CD14-positive monocyte (primary cell): ENCODE measurements around the gene NTM. TPM values are rescaled to one million over a fixed set of nuclear protein-coding genes. Genes with fewer than 3 reads are reported as not detected.
A peak's percentile ranks its signal among the peaks of the same experiment; 100 is the strongest.

Experiments
- DNase-seq, 3 donors: peaks; one replicate each; pipeline ENCODE4 v3.0.0-alpha.2; 2011 to 2022
- H2AFZ ChIP-seq: 2 replicates; pipeline ENCODE4 v1.6.0; 2012; ENCODE audit warnings: mild to moderate bottlenecking, low read depth, low read length, inconsistent platforms; ENCODE audit not compliant: insufficient read depth, poor library complexity, severe bottlenecking
- H3K27ac ChIP-seq, 2 donors: 1 replicate in 1 of 2; 2 replicates in 1 of 2; pipeline ENCODE4 v1.5.1; 2012 to 2013; ENCODE audit warnings: low read length in 2 of 2, control low read depth in 1 of 2, inconsistent platforms in 1 of 2, low read depth in 1 of 2, mild to moderate bottlenecking in 1 of 2
- H3K27me3 ChIP-seq, 2 donors: one replicate each; pipeline versions ENCODE4 v1.6.0 to v1.6.1; 2011 to 2013; ENCODE audit warnings: low read length in 2 of 2; ENCODE audit not compliant: control insufficient read depth in 2 of 2, insufficient read depth in 2 of 2
- H3K36me3 ChIP-seq, 2 donors: replicated peaks in 1 of 2; 1 replicate in 1 of 2; 2 replicates in 1 of 2; pipeline versions ENCODE4 v1.5.1 to v1.6.1; 2012 to 2013; ENCODE audit warnings: low read length in 2 of 2, control low read depth in 1 of 2, inconsistent platforms in 1 of 2, mild to moderate bottlenecking in 1 of 2; ENCODE audit not compliant: insufficient read depth in 2 of 2, control insufficient read depth in 1 of 2
- H3K4me1 ChIP-seq, 2 donors: 1 replicate in 1 of 2; 2 replicates in 1 of 2; pipeline versions ENCODE4 v1.5.1 to v1.6.1; 2012 to 2013; ENCODE audit warnings: low read length in 2 of 2, control low read depth in 1 of 2, inconsistent platforms in 1 of 2, mild to moderate bottlenecking in 1 of 2, moderate library complexity in 1 of 2; ENCODE audit not compliant: insufficient read depth in 2 of 2, control insufficient read depth in 1 of 2
- H3K4me2 ChIP-seq: replicated peaks from 2 replicates; pipeline ENCODE3; 2012; ENCODE audit warnings: low read length, moderate library complexity, mild to moderate bottlenecking; ENCODE audit not compliant: poor library complexity, severe bottlenecking; ENCODE audit errors: extremely low read depth
- H3K4me3 ChIP-seq, 3 experiments: fragments of 200-600 bp in 1 of 3; sonication (generic) in 1 of 3; replicated peaks in 1 of 3; 1 replicate in 2 of 3; 2 replicates in 1 of 3; pipeline ENCODE4 v1.5.1; 2011 to 2013; ENCODE audit warnings: low read length in 3 of 3, mild to moderate bottlenecking in 3 of 3, control low read depth in 2 of 3, low read depth in 2 of 3, inconsistent platforms in 1 of 3, moderate library complexity in 1 of 3
- H3K79me2 ChIP-seq: 2 replicates; pipeline ENCODE4 v1.6.0; 2012; ENCODE audit warnings: mild to moderate bottlenecking, control low read depth, inconsistent platforms, low read length, moderate library complexity; ENCODE audit not compliant: insufficient read depth
- H3K9ac ChIP-seq: 2 replicates; pipeline ENCODE4 v1.6.0; 2017; ENCODE audit warnings: low read length, mild to moderate bottlenecking; ENCODE audit not compliant: insufficient read depth, poor library complexity, severe bottlenecking
- H3K9me3 ChIP-seq, 2 donors: replicated peaks in 1 of 2; 1 replicate in 1 of 2; 2 replicates in 1 of 2; pipeline versions ENCODE4 v1.5.1 to v1.6.1; 2012 to 2013; ENCODE audit warnings: low read length in 2 of 2, control low read depth in 1 of 2; ENCODE audit not compliant: control insufficient read depth in 1 of 2, insufficient read depth in 1 of 2
- H4K20me1 ChIP-seq: 2 replicates; pipeline ENCODE4 v1.6.0; 2012; ENCODE audit warnings: mild to moderate bottlenecking, low read length, control low read depth, moderate library complexity; ENCODE audit not compliant: insufficient read depth
- H3K27ac Mint-ChIP-seq, 7 donors: one replicate each; pipeline ENCODE4 v1.8.0; 2020; ENCODE audit warnings: mild to moderate bottlenecking in 7 of 7, mixed read lengths in 7 of 7, moderate library complexity in 6 of 7, inconsistent platforms in 2 of 7
- H3K27me3 Mint-ChIP-seq, 3 donors: one replicate each; pipeline ENCODE4 v1.8.0; 2021 to 2022; ENCODE audit warnings: low read depth in 3 of 3, mild to moderate bottlenecking in 3 of 3, mixed read lengths in 3 of 3, moderate library complexity in 3 of 3, inconsistent platforms in 1 of 3
- H3K36me3 Mint-ChIP-seq, 2 donors: one replicate each; pipeline ENCODE4 v1.8.0; 2020; ENCODE audit warnings: mixed read lengths in 2 of 2, inconsistent platforms in 1 of 2, mild to moderate bottlenecking in 1 of 2
- H3K4me1 Mint-ChIP-seq: one replicate; pipeline ENCODE4 v1.8.0; 2020; ENCODE audit warnings: mild to moderate bottlenecking, mixed read lengths
- H3K4me3 Mint-ChIP-seq, 2 donors: one replicate each; pipeline ENCODE4 v1.8.0; 2020; ENCODE audit warnings: mild to moderate bottlenecking in 2 of 2, mixed read lengths in 2 of 2, moderate library complexity in 1 of 2
- H3K9me3 Mint-ChIP-seq, 7 donors: one replicate each; pipeline ENCODE4 v1.8.0; 2020 to 2022; ENCODE audit warnings: mixed read lengths in 7 of 7, mild to moderate bottlenecking in 6 of 7, moderate library complexity in 6 of 7, inconsistent platforms in 2 of 7
- WGBS: methylation state at CpG from one replicate; pipeline ENCODE4 v1.1.5; 2013; ENCODE audit warnings: missing lambda C conversion rate; ENCODE audit not compliant: insufficient coverage; 5-methylcytosine and 5-hydroxymethylcytosine counted together
- intact Hi-C, 2 donors: fragments of 100-400 bp; cut with micrococcal nuclease; formaldehyde crosslinking; loops; one replicate each; pipeline versions ENCODE4 v1.15.0 to v1.15.1; 2023
- polyA plus RNA-seq, 3 donors: library from polyadenylated mRNA; depleted of rRNA in 1 of 3; unstranded in 2 of 3; stranded (reverse) in 1 of 3; fragments of 300-500 nt in 2 of 3; fragments of >200 nt in 1 of 3; fragmentation: Illumina TruSeq in 2 of 3; gene quantifications; 1 replicate in 2 of 3; 2 replicates in 1 of 3; pipeline ENCODE4 v1.2.3, GENCODE V29; 2012 to 2021
- TF ChIP-seq, protein P1 (sequence below): fragments of 200-600 bp; IDR thresholded peaks from one replicate; pipeline ENCODE4 v1.8.0; 2022; ENCODE audit warnings: antibody characterized with exemption, mild to moderate bottlenecking

Gene NTM
- polyA plus RNA-seq, 3 donors = not detected

DNA sequence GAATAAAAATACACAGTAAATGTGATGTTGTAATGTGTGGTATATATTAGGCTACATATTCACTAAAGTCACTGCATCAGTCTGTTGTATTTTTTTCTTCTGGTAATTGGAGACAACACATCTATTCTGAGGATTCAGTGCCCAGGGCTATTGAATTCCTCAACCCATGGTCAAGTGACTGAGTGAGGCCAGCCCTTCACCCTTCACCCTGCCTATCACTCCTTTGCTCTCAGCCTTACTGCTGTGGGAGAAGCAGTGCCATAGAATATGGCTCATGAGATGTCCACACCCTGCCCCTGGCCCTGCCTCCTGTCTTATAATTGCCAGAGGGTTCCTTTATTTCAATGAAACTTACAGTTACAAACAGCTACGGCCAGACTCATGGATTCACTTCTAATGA is 295.6 kb downstream of the NTM start:
- Histone ChIP-seq H3K4me1 (peaks cover 7 to 11% of the 10 kb centered on the region in 2 donors), H3K9me3 (no peaks in the 10 kb centered on the region), H3K79me2 (no peaks in the 10 kb centered on the region), H3K4me3 (no peak overlapping the region), H3K4me2 (no peak overlapping the region), H4K20me1 (no peaks in the 10 kb centered on the region), H3K9ac (no peak overlapping the region), H3K27ac (no peak overlapping the region), H3K36me3 (no peaks in the 10 kb centered on the region), H2AFZ (no peak overlapping the region), H3K27me3 (no peaks in the 10 kb centered on the region)
- peaks cover 2 to 11% (median 9%) of the 10 kb centered on the region in 3 donors for H3K27me3 Mint-ChIP-seq
- H3K27ac Mint-ChIP-seq = peak overlapping the region in 1 of 7 donors; percentile 83
- H3K4me1 Mint-ChIP-seq = peaks cover 13% of the 10 kb centered on the region
- DNase-seq = no peak
- intact Hi-C loops = no loop called here
- WGBS = 100% methylated on average over 1 of the region's 1 CpG
- H3K4me3 Mint-ChIP-seq = no peak overlapping the region
- peaks cover 0 to 1% (median 0%) of the 10 kb centered on the region in 7 donors for H3K9me3 Mint-ChIP-seq
- TF ChIP-seq, protein P1, sequence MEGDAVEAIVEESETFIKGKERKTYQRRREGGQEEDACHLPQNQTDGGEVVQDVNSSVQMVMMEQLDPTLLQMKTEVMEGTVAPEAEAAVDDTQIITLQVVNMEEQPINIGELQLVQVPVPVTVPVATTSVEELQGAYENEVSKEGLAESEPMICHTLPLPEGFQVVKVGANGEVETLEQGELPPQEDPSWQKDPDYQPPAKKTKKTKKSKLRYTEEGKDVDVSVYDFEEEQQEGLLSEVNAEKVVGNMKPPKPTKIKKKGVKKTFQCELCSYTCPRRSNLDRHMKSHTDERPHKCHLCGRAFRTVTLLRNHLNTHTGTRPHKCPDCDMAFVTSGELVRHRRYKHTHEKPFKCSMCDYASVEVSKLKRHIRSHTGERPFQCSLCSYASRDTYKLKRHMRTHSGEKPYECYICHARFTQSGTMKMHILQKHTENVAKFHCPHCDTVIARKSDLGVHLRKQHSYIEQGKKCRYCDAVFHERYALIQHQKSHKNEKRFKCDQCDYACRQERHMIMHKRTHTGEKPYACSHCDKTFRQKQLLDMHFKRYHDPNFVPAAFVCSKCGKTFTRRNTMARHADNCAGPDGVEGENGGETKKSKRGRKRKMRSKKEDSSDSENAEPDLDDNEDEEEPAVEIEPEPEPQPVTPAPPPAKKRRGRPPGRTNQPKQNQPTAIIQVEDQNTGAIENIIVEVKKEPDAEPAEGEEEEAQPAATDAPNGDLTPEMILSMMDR = no peak
- H3K36me3 Mint-ChIP-seq = no peaks in the 10 kb centered on the region

DNA sequence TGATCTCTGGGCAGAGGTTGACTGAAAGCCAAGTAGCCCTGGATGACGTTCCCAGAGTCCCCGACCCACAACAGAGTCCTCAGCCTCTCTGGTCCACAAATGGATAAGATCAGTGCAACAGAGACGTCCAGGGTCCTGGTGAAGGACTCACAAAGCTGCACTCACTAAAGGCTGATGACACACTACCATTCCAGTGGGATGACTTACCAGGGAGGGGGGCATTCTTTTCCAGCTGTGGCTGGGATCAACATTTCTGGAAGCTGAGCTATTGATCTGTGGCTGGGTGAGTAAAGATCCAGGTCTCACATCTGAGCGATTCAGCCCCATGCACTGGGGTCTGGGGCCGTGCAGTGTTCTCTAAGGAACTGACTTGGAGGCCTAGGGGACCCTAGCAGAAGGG is 296.2 kb downstream of the NTM start:
- peaks cover 0 to 1% (median 0%) of the 10 kb centered on the region in 7 donors for H3K9me3 Mint-ChIP-seq
- Histone ChIP-seq H3K9me3 (no peaks in the 10 kb centered on the region), H3K9ac (no peak overlapping the region), H4K20me1 (no peaks in the 10 kb centered on the region), H3K27me3 (no peaks in the 10 kb centered on the region), H3K4me2 (no peak overlapping the region), H3K4me1 (peaks cover 7 to 11% of the 10 kb centered on the region in 2 donors), H3K27ac (no peak overlapping the region), H2AFZ (no peak overlapping the region), H3K36me3 (no peaks in the 10 kb centered on the region), H3K4me3 (no peak overlapping the region), H3K79me2 (no peaks in the 10 kb centered on the region)
- H3K36me3 Mint-ChIP-seq = no peaks in the 10 kb centered on the region
- TF ChIP-seq, protein P1 = no peak
- peaks cover 2 to 10% (median 9%) of the 10 kb centered on the region in 3 donors for H3K27me3 Mint-ChIP-seq
- WGBS = 90% methylated on average over 4 of the region's 5 CpGs
- intact Hi-C loops = no loop called here
- no peak overlapping the region for H3K4me3 Mint-ChIP-seq
- H3K27ac Mint-ChIP-seq = peak overlapping the region in 1 of 7 donors; percentile 83
- no peak for DNase-seq
- H3K4me1 Mint-ChIP-seq = peaks cover 13% of the 10 kb centered on the region
